ENCODE data around the gene SERTAD3.

DNA sequence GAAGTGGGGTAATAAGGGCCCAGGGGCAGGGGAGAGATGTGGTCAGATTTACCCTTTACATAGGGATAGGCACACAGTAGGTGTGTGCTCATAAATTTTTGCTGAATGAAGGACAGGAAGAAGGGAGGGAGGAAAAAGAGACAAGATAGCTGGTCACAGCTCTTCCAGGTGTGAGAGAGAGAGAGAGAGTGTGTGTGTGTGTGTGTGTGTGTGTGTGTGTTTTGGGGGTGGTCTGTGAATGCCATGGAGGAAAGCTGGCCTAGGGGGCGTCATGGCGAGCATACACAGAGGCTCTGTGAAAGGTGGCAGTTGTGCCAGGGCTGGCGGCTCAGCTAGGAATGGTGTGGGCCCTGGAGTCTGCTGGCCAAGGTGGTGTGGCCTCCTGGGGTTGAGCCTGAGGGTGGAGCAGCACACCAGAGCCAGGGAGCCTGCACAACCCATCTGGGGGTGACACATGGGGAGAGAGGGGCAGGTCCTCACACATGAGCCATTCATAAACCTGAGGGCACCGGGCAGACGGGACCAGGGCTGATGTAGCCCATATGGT lies 25.0 kb downstream of the SERTAD3 start:
- TF ChIP-seq EZH2 (IDR thresholded peaks at IDR 0.05; ENCODE audit: borderline replicate concordance, low read depth, low read length, severe bottlenecking): no peak
- TF ChIP-seq, protein P1, sequence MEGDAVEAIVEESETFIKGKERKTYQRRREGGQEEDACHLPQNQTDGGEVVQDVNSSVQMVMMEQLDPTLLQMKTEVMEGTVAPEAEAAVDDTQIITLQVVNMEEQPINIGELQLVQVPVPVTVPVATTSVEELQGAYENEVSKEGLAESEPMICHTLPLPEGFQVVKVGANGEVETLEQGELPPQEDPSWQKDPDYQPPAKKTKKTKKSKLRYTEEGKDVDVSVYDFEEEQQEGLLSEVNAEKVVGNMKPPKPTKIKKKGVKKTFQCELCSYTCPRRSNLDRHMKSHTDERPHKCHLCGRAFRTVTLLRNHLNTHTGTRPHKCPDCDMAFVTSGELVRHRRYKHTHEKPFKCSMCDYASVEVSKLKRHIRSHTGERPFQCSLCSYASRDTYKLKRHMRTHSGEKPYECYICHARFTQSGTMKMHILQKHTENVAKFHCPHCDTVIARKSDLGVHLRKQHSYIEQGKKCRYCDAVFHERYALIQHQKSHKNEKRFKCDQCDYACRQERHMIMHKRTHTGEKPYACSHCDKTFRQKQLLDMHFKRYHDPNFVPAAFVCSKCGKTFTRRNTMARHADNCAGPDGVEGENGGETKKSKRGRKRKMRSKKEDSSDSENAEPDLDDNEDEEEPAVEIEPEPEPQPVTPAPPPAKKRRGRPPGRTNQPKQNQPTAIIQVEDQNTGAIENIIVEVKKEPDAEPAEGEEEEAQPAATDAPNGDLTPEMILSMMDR (IDR thresholded peaks at IDR 0.05; ENCODE audit: extremely low read depth in 1 of 2, insufficient read depth in 1 of 2, low read depth in 1 of 2, low read length in 2 of 2): no peak
- no peak for TF ChIP-seq POLR2A (IDR thresholded peaks at IDR 0.05; ENCODE audit: low read depth, low read length)
- TF ChIP-seq POLR2AphosphoS5 (IDR thresholded peaks at IDR 0.05; ENCODE audit: insufficient read depth, low read depth, low read length): no peak

Data from endothelial cell of umbilical vein (primary cell).